Thymus (tissue), 14 donors: ENCODE results near the gene REP15. TPM values are rescaled to one million over a fixed set of nuclear protein-coding genes. Genes with fewer than 3 reads are reported as not detected.
"Not testable (repeated sequence)": the region's sequence is repeated elsewhere in the genome, so short reads cannot be mapped to it uniquely, and the experiment has no call there.

Experiments used
- DNase-seq, 9 donors: peaks; one replicate each; pipeline ENCODE4 v3.0.0-alpha.2; 2013; ENCODE audit warnings: low spot score in 9 of 9, low read depth in 6 of 9, missing footprints in 1 of 9
- H3K27ac ChIP-seq, 2 donors: one replicate each; pipeline ENCODE4 v1.5.1; 2013; ENCODE audit warnings: control low read depth in 1 of 2, low read depth in 1 of 2, low read length in 1 of 2, mild to moderate bottlenecking in 1 of 2, moderate library complexity in 1 of 2
- H3K27me3 ChIP-seq, 2 donors: one replicate each; pipeline ENCODE4 v1.5.1; 2013; ENCODE audit warnings: low read length in 1 of 2; ENCODE audit not compliant: control insufficient read depth in 2 of 2, insufficient read depth in 1 of 2
- H3K36me3 ChIP-seq, 2 donors: one replicate each; pipeline ENCODE4 v1.5.1; 2013; ENCODE audit warnings: low read length in 1 of 2, mild to moderate bottlenecking in 1 of 2, moderate library complexity in 1 of 2; ENCODE audit not compliant: control insufficient read depth in 2 of 2, insufficient read depth in 2 of 2
- H3K4me1 ChIP-seq, 2 donors: one replicate each; pipeline ENCODE4 v1.5.1; 2013; ENCODE audit warnings: low read length in 2 of 2; ENCODE audit not compliant: control insufficient read depth in 2 of 2, insufficient read depth in 2 of 2
- H3K4me3 ChIP-seq, 2 donors: one replicate each; pipeline ENCODE4 v1.5.1; 2013; ENCODE audit warnings: low read length in 2 of 2, control low read depth in 1 of 2, mild to moderate bottlenecking in 1 of 2
- H3K9me3 ChIP-seq, 2 donors: one replicate each; pipeline ENCODE4 v1.5.1; 2013; ENCODE audit warnings: low read length in 1 of 2, mild to moderate bottlenecking in 1 of 2; ENCODE audit not compliant: control insufficient read depth in 2 of 2, insufficient read depth in 1 of 2
- WGBS: extraction: QIAGEN DNeasy Blood & Tissue Kit; methylation state at CpG from one replicate; pipeline ENCODE4 v1.1.7; 2013; 5-methylcytosine and 5-hydroxymethylcytosine counted together
- long read RNA-seq, 10 donors: transcript quantifications; one replicate each; lab custom pipeline, GENCODE V29; 2026
- polyA plus RNA-seq: library from polyadenylated mRNA; stranded (reverse); fragments of 200-250 nt; gene quantifications from one replicate; pipeline ENCODE4 v1.2.3, GENCODE V29; 2013
- total RNA-seq: library from RNA; stranded (reverse); fragments of 120-200 nt; gene quantifications from one replicate; pipeline ENCODE4 v1.2.4, GENCODE V29; 2013
- donor health status: healthy.

The REP15 gene, protein sequence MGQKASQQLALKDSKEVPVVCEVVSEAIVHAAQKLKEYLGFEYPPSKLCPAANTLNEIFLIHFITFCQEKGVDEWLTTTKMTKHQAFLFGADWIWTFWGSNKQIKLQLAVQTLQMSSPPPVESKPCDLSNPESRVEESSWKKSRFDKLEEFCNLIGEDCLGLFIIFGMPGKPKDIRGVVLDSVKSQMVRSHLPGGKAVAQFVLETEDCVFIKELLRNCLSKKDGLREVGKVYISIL
- total RNA-seq (0.47 TPM), polyA plus RNA-seq (0.94 TPM)
- long read RNA-seq, donor 1: 0 reads
- long read RNA-seq, donor 2: 0 reads
- long read RNA-seq, donor 3: 0 reads
- long read RNA-seq, donor 4, partial matches to known transcripts: 0 of 1 reads
- long read RNA-seq, donor 4, other reads (novel, unspliced or antisense): 0 of 1 reads
- long read RNA-seq, donor 5, partial matches to known transcripts: 0 of 1 reads
- long read RNA-seq, donor 5, other reads (novel, unspliced or antisense): 0 of 1 reads
- long read RNA-seq, donor 6: 0 reads
- long read RNA-seq, donor 7: 0 reads
- long read RNA-seq, donor 8: 0 reads
- long read RNA-seq, donor 9, partial matches to known transcripts: 0 of 2 reads
- long read RNA-seq, donor 9, other reads (novel, unspliced or antisense): 0 of 2 reads
- long read RNA-seq, donor 10: 0 reads

DNA sequence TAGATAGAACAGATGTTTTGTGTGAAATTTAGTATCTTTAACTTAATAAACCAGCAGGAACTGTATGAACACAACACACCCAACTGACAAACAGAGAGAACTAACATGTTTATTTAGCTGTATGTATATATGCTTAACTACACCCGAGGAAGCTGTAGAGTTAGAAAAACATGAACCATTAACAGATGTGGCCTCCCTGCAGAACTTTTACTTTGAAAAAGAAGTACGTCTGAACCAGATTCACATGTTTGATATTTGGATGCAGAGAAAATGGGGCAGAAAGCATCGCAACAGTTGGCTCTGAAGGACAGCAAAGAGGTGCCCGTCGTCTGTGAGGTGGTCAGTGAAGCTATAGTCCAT lies at the start of gene REP15:
Gene REP15, plus strand, starts transcription at position 155 of the 360 bp plus-strand sequence. Its CDS starts 116 bp downstream, at position 271.
- no peaks in the 10 kb centered on the region for H3K9me3 ChIP-seq
- DNase-seq: no peak
- no peaks in the 10 kb centered on the region for H3K27me3 ChIP-seq
- WGBS: 92% methylated on average over 5 of the region's 5 CpGs
- H3K36me3 ChIP-seq: peaks cover 13% of the 10 kb centered on the region in 2 donors
- H3K27ac ChIP-seq: no peak within 1 kb of the TSS
- H3K4me1 ChIP-seq: no peaks in the 10 kb centered on the region
- H3K4me3 ChIP-seq: no peak within 1 kb of the TSS

GRCh38 chr12:27650011-27650410 lies 46.2 kb upstream of the REP15 start:
- Histone ChIP-seq H3K36me3 (peaks cover 0 to 6% of the 10 kb centered on the region in 2 donors), H3K27me3 (no peaks in the 10 kb centered on the region), H3K27ac (no peak overlapping the region), H3K9me3 (no peaks in the 10 kb centered on the region), H3K4me1 (no peaks in the 10 kb centered on the region), H3K4me3 (no peak overlapping the region)
- DNase-seq: no peak
- WGBS: 95% methylated on average over 1 of the region's 1 CpG

- 96% methylated on average over 1 of the region's 1 CpG for WGBS
- Histone ChIP-seq H3K4me1 (no peaks in the 10 kb centered on the region), H3K36me3 (peaks cover 0 to 6% of the 10 kb centered on the region in 2 donors), H3K9me3 (no peaks in the 10 kb centered on the region), H3K27ac (no peak overlapping the region), H3K27me3 (no peaks in the 10 kb centered on the region), H3K4me3 (no peak overlapping the region)
- no peak for DNase-seq
Observed at GRCh38 chr12:27651201-27651600, 45.0 kb upstream of the REP15 start.

GRCh38 chr12:27652174-27652763 lies 44.0 kb upstream of the REP15 start:
- Histone ChIP-seq H3K4me1 (no peaks in the 10 kb centered on the region), H3K4me3 (no peak overlapping the region), H3K27ac (no peak overlapping the region), H3K27me3 (no peaks in the 10 kb centered on the region), H3K9me3 (no peaks in the 10 kb centered on the region), H3K36me3 (peaks cover 3 to 5% of the 10 kb centered on the region in 2 donors)
- DNase-seq: peak in 7 of 9 donors; percentile 7 to 65 (median 41)
- 94% methylated on average over 1 of the region's 1 CpG for WGBS

DNA sequence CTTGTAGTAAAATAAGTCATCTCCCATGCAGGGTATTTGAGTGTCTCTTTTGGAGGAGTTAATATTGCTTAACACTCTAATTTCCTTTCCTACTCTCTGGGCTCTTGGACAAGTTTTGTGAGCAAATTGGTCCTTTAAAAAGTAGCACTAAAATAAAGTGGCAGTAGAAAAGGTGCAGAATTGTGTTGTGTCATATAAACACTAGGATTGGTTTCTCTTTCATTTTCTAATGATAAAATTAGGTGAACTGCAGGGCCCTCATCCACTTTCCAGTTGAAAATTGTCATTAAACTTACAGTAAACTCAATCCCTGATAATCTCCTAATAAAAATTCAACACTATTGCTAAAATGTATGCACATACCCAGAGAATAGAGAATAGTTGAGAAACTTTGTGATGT lies 42.6 kb upstream of the REP15 start:
- Histone ChIP-seq H3K27ac (no peak overlapping the region), H3K9me3 (no peaks in the 10 kb centered on the region), H3K36me3 (peaks cover 3 to 9% of the 10 kb centered on the region in 2 donors), H3K4me1 (no peaks in the 10 kb centered on the region), H3K4me3 (no peak overlapping the region), H3K27me3 (no peaks in the 10 kb centered on the region)
- no peak for DNase-seq

- 82% methylated on average over 3 of the region's 3 CpGs for WGBS
- not testable (repeated sequence) for H3K36me3 ChIP-seq, H3K27ac ChIP-seq, H3K9me3 ChIP-seq, H3K4me1 ChIP-seq, H3K27me3 ChIP-seq, DNase-seq, H3K4me3 ChIP-seq
Observed at GRCh38 chr12:27655476-27655875, 40.8 kb upstream of the REP15 start.

GRCh38 chr12:27657296-27657695 lies 39.0 kb upstream of the REP15 start:
- WGBS: 98% methylated on average over 4 of the region's 4 CpGs
- H3K4me1 ChIP-seq: no peaks in the 10 kb centered on the region

DNA sequence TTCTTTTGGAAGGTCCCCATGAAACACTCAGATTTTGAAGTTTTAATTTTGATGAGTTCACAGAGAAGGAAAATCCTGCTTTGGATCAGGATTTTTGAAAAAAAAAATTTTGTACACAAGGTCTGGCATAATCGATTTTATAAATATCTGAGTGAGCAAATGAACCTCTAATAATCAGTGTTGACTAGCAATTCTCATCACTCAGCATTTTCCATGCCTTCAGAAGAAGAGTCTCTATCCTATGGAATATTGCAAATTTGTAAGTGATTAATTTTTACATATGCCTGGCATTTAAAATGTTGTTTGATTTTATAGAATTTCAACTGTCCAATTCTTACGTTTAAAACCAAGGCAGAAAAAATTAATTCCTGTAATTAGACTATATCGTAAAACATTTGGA lies 30.5 kb upstream of the REP15 start:
- Histone ChIP-seq H3K9me3 (no peaks in the 10 kb centered on the region), H3K27ac (no peak overlapping the region), H3K4me3 (no peak overlapping the region), H3K27me3 (no peaks in the 10 kb centered on the region), H3K4me1 (no peaks in the 10 kb centered on the region), H3K36me3 (peaks cover 12 to 30% of the 10 kb centered on the region in 2 donors)
- no peak for DNase-seq
- WGBS: 79% methylated on average over 3 of the region's 3 CpGs

More at GRCh38 chr12:27657296-27657695, 39.0 kb upstream of the REP15 start:
- H3K27ac ChIP-seq: no peak overlapping the region
- no peaks in the 10 kb centered on the region for H3K9me3 ChIP-seq
- H3K27me3 ChIP-seq: no peaks in the 10 kb centered on the region
- DNase-seq: no peak
- H3K4me3 ChIP-seq: no peak overlapping the region
- peaks cover 9% of the 10 kb centered on the region in 2 donors for H3K36me3 ChIP-seq

DNA sequence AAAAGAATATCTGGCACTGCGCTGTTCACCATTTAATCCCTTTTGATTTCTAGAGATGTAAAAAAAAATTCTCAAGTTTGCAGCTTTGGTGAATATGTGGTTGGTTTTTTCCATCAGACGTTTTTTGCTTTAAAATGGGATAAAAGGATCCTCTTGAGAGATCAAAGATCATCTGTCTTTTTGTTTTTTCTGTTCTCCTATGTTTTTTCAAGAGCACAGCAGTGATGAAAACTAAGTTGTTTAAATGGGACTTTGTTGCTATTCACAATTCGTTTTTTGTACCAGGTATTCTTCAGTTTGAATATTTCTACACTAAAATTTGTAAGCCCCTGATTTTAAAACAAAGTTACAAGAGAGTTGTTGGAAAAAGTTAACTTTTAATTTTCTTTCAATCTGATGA lies 29.7 kb upstream of the REP15 start:
- H3K4me3 ChIP-seq: no peak overlapping the region
- peak in 2 of 9 donors; percentile 1 to 43 for DNase-seq
- no peaks in the 10 kb centered on the region for H3K9me3 ChIP-seq
- WGBS: 35% methylated on average over 3 of the region's 3 CpGs
- no peak overlapping the region for H3K27ac ChIP-seq
- peaks cover 12 to 24% of the 10 kb centered on the region in 2 donors for H3K36me3 ChIP-seq
- no peaks in the 10 kb centered on the region for H3K4me1 ChIP-seq
- H3K27me3 ChIP-seq: no peaks in the 10 kb centered on the region
